CD4-positive, alpha-beta T cell treated with Interleukin-12 subunit alpha and Interleukin-12 subunit beta, for 1 hour (primary cell): ENCODE measurements around the gene EMC6.
A peak's percentile ranks its signal among the peaks of the same experiment; 100 is the strongest.

ENCODE experiments used
- DNase-seq: peaks from one replicate; pipeline ENCODE4 v3.0.0-alpha.2; 2020

Gene EMC6

GRCh38 chr17:3656755-3657587 is 11.6 kb upstream of the EMC6 start:
- no peak for DNase-seq

GRCh38 chr17:3657588-3657869 is 11.1 kb upstream of the EMC6 start:
- DNase-seq = no peak

- DNase-seq = no peak
Observed at GRCh38 chr17:3657874-3658783, 10.5 kb upstream of the EMC6 start.

- DNase-seq = no peak
Observed at GRCh38 chr17:3658784-3659449, 9.7 kb upstream of the EMC6 start.

GRCh38 chr17:3659541-3660111 is 9.0 kb upstream of the EMC6 start:
- no peak for DNase-seq

- DNase-seq = no peak
Observed at GRCh38 chr17:3660311-3660891, 8.2 kb upstream of the EMC6 start.

- DNase-seq = no peak
Observed at GRCh38 chr17:3663102-3664011, 5.3 kb upstream of the EMC6 start.

- no peak for DNase-seq
Observed at GRCh38 chr17:3665834-3666233, 2.8 kb upstream of the EMC6 start.

GRCh38 chr17:3666516-3666915 is 2.1 kb upstream of the EMC6 start:
- no peak for DNase-seq

GRCh38 chr17:3667366-3668278 is 990 bp upstream of the EMC6 start:
- peak; percentile 2 for DNase-seq

GRCh38 chr17:3669085-3669347 is 404 bp downstream of the EMC6 start:
- no peak for DNase-seq

- DNase-seq = no peak
Observed at GRCh38 chr17:3669548-3669947, 936 bp downstream of the EMC6 start.

GRCh38 chr17:3672571-3672970 is 4.0 kb downstream of the EMC6 start:
- DNase-seq = no peak

GRCh38 chr17:3675886-3676285 is 7.3 kb downstream of the EMC6 start:
- DNase-seq = no peak

GRCh38 chr17:3678095-3678820 is 9.6 kb downstream of the EMC6 start:
- DNase-seq = no peak

GRCh38 chr17:3678821-3679530 is 10.4 kb downstream of the EMC6 start:
- DNase-seq = no peak

- DNase-seq = no peak
Observed at GRCh38 chr17:3679531-3680126, 11.0 kb downstream of the EMC6 start.

- no peak for DNase-seq
Observed at GRCh38 chr17:3681057-3681456, 12.4 kb downstream of the EMC6 start.

- no peak for DNase-seq
Observed at GRCh38 chr17:3681565-3681964, 13.0 kb downstream of the EMC6 start.
